ENCODE data around the gene GCLM. TPM values are rescaled to one million over a fixed set of nuclear protein-coding genes. Genes with fewer than 3 reads are reported as not detected.
"Not testable (repeated sequence)": the region's sequence is repeated elsewhere in the genome, so short reads cannot be mapped to it uniquely, and the experiment has no call there.

The GCLM gene
- total RNA-seq, 1 experiment from 2014 or later, result 33.7 TPM

DNA sequence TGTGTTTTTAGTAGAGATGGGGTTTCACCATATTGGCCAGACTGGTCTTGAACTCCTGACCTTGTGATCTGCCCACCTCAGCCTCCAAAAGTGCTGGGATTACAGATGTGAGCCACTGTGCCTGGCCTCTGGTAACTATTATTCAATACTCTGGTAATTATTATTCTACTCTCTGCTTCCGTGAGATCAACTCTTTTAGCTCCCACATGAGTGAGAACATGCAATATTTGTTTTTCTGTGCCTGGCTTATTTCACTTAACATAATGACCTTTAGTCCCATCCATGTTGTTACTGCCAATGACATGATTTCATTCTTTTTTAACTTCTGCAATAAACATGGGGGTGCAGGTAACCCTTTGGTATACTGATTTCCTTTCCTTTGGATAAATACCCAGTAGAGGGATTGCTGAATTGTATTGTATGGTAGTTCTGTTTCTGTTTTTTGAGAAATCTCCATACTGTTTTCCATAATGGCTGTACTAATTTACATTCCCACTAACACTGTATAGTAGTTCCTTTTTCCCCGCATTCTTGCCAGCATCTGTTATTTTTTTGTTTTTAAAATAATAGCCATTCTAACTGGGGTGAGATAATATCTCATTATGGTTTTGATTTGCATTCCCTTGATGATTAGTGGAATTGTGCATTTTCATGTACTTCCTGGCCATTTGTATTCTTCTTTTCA, 37.9 kb upstream of the GCLM start:
- CTCF ChIA-PET; DNase-seq (ENCODE audit: low read depth, low spot score); intact Hi-C loops (cut with micrococcal nuclease; ENCODE audit: unreplicated experiment); H3K9me3 ChIP-seq (ENCODE audit: control insufficient read depth, insufficient read depth, low read depth, low read length); POLR2A ChIA-PET; in situ Hi-C loops (cut with HindIII; ENCODE audit: low pct_unique_long_range_greater_than_20kb, low sequenced_read_pairs); BruUV-seq (replicated peaks); H3K36me3 ChIP-seq (ENCODE audit: control insufficient read depth, insufficient read depth, low read length); H3K4me1 ChIP-seq (ENCODE audit: control insufficient read depth, insufficient read depth, low read length); H3K4me3 ChIP-seq (ENCODE audit: low read depth in 2 of 2, low read length in 2 of 2); ATAC-seq; H3K27me3 ChIP-seq (ENCODE audit: control insufficient read depth, insufficient read depth, low read length); H3K27ac ChIP-seq (ENCODE audit: low read length): not testable (repeated sequence)

DNA sequence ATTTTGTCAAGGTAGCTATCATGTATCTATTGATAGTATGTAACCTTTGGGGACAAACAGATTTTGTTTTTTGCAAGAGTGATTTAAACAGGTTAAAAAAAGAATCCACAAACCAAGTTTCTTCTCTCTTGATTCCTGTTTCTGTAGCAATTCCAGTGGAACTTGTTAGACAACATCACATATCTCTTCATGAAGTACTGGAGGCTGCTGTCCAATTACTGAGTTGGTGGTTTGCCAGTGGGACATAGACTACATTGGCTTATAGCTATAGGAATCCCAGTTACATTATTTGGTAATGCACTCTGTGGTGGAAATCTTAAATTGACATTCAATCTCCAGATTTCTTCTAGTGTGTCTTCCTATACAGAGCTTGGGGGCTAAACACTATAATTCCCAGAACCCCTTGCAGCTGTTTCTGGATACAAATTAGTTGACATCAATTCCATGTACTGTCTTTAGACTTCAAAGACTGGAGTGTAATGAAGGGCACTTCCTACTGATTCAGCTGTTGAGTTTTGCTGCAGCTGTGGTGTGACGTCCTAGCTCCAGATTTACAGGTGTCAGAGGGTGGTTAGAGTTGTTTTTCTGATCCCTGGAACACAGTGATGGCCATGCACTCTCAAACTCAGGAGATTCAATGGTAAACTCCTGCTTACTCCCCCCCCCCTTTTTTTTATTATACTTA, 29.4 kb upstream of the GCLM start:
- no peak for DNase-seq (ENCODE audit: low read depth, low spot score)
- intact Hi-C loops (cut with micrococcal nuclease; ENCODE audit: unreplicated experiment), result no loop called here
- CTCF ChIA-PET, result no interaction called here
- POLR2A ChIA-PET, result no interaction called here
- H3K27me3 ChIP-seq (ENCODE audit: control insufficient read depth, insufficient read depth, low read length), result no peaks in the 10 kb centered on the region
- no peaks in the 10 kb centered on the region for H3K36me3 ChIP-seq (ENCODE audit: control insufficient read depth, insufficient read depth, low read length)
- no peaks in the 10 kb centered on the region for H3K4me1 ChIP-seq (ENCODE audit: control insufficient read depth, insufficient read depth, low read length)
- in situ Hi-C loops (cut with HindIII; ENCODE audit: low pct_unique_long_range_greater_than_20kb, low sequenced_read_pairs), result no loop called here
- ATAC-seq, result no peak
- no peaks in the 10 kb centered on the region for H3K9me3 ChIP-seq (ENCODE audit: control insufficient read depth, insufficient read depth, low read depth, low read length)
- TF ChIP-seq, protein P1, sequence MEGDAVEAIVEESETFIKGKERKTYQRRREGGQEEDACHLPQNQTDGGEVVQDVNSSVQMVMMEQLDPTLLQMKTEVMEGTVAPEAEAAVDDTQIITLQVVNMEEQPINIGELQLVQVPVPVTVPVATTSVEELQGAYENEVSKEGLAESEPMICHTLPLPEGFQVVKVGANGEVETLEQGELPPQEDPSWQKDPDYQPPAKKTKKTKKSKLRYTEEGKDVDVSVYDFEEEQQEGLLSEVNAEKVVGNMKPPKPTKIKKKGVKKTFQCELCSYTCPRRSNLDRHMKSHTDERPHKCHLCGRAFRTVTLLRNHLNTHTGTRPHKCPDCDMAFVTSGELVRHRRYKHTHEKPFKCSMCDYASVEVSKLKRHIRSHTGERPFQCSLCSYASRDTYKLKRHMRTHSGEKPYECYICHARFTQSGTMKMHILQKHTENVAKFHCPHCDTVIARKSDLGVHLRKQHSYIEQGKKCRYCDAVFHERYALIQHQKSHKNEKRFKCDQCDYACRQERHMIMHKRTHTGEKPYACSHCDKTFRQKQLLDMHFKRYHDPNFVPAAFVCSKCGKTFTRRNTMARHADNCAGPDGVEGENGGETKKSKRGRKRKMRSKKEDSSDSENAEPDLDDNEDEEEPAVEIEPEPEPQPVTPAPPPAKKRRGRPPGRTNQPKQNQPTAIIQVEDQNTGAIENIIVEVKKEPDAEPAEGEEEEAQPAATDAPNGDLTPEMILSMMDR (IDR thresholded peaks at IDR 0.05), result no peak
- TF ChIP-seq POLR2AphosphoS5 (IDR thresholded peaks at IDR 0.05; ENCODE audit: low read depth, low read length) (no peak), TCF7L2 (IDR thresholded peaks at IDR 0.05; ENCODE audit: low read depth, low read length) (no peak), SIN3A (IDR thresholded peaks at IDR 0.05; ENCODE audit: borderline replicate concordance, insufficient read depth, low read depth, low read length) (no peak)
- TF ChIP-seq, protein P2, sequence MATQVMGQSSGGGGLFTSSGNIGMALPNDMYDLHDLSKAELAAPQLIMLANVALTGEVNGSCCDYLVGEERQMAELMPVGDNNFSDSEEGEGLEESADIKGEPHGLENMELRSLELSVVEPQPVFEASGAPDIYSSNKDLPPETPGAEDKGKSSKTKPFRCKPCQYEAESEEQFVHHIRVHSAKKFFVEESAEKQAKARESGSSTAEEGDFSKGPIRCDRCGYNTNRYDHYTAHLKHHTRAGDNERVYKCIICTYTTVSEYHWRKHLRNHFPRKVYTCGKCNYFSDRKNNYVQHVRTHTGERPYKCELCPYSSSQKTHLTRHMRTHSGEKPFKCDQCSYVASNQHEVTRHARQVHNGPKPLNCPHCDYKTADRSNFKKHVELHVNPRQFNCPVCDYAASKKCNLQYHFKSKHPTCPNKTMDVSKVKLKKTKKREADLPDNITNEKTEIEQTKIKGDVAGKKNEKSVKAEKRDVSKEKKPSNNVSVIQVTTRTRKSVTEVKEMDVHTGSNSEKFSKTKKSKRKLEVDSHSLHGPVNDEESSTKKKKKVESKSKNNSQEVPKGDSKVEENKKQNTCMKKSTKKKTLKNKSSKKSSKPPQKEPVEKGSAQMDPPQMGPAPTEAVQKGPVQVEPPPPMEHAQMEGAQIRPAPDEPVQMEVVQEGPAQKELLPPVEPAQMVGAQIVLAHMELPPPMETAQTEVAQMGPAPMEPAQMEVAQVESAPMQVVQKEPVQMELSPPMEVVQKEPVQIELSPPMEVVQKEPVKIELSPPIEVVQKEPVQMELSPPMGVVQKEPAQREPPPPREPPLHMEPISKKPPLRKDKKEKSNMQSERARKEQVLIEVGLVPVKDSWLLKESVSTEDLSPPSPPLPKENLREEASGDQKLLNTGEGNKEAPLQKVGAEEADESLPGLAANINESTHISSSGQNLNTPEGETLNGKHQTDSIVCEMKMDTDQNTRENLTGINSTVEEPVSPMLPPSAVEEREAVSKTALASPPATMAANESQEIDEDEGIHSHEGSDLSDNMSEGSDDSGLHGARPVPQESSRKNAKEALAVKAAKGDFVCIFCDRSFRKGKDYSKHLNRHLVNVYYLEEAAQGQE (IDR thresholded peaks at IDR 0.05; ENCODE audit: insufficient read depth in 1 of 2, low read depth in 2 of 2, low read length in 1 of 2), result no peak
- H3K27ac ChIP-seq (ENCODE audit: low read length), result no peak overlapping the region
- H3K4me3 ChIP-seq (ENCODE audit: low read depth in 2 of 2, low read length in 2 of 2), result no peak overlapping the region
- BruUV-seq (replicated peaks), result no TSS peak

DNA sequence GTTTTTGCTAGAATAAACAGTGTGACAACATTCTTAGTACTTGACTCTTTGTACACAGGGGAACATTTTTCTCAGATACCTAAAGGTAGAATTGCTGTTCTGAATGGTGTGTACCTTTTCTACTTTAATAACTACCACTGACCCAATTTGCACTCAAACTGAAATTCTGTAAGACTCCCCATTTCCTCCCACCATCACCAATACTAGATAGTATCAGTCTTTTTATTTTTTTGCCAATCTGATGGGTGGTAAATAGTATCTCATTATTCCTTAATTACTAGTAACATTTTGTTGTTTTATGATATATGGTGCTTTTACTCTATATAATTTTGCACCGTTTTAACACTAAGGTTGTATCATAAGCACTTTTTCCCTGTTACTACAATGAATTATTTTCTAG, 28.8 kb upstream of the GCLM start:
- BruUV-seq (replicated peaks), result no TSS peak
- TF ChIP-seq, protein P2 (IDR thresholded peaks at IDR 0.05; ENCODE audit: insufficient read depth in 1 of 2, low read depth in 2 of 2, low read length in 1 of 2), result no peak
- TF ChIP-seq TCF7L2 (IDR thresholded peaks at IDR 0.05; ENCODE audit: low read depth, low read length) (no peak), POLR2AphosphoS5 (IDR thresholded peaks at IDR 0.05; ENCODE audit: low read depth, low read length) (no peak), SIN3A (IDR thresholded peaks at IDR 0.05; ENCODE audit: borderline replicate concordance, insufficient read depth, low read depth, low read length) (no peak)
- TF ChIP-seq, protein P1 (IDR thresholded peaks at IDR 0.05), result no peak
- CTCF ChIA-PET, result no interaction called here

More for the DNA sequence above, 28.8 kb upstream of the GCLM start:
- H3K27me3 ChIP-seq (ENCODE audit: control insufficient read depth, insufficient read depth, low read length), result no peaks in the 10 kb centered on the region
- no peak overlapping the region for H3K4me3 ChIP-seq (ENCODE audit: low read depth in 2 of 2, low read length in 2 of 2)
- intact Hi-C loops (cut with micrococcal nuclease; ENCODE audit: unreplicated experiment) (no loop called here), in situ Hi-C loops (cut with HindIII; ENCODE audit: low pct_unique_long_range_greater_than_20kb, low sequenced_read_pairs) (no loop called here)
- H3K9me3 ChIP-seq (ENCODE audit: control insufficient read depth, insufficient read depth, low read depth, low read length), result no peaks in the 10 kb centered on the region
- H3K27ac ChIP-seq (ENCODE audit: low read length), result no peak overlapping the region
- H3K36me3 ChIP-seq (ENCODE audit: control insufficient read depth, insufficient read depth, low read length), result no peaks in the 10 kb centered on the region
- H3K4me1 ChIP-seq (ENCODE audit: control insufficient read depth, insufficient read depth, low read length), result no peaks in the 10 kb centered on the region
- ATAC-seq (no peak), DNase-seq (ENCODE audit: low read depth, low spot score) (no peak)
- POLR2A ChIA-PET, result interaction anchor here (0.6 kb wide), 1 partner anchor 27 kb away, joined by 4 read pairs; no protein-coding TSS in a partner anchor
